Liver (tissue), 9 donors: ENCODE data around the gene TNFAIP8. TPM values are rescaled to one million over a fixed set of nuclear protein-coding genes. Genes with fewer than 3 reads are reported as not detected.

Experiments
- DNase-seq: peaks from one replicate; pipeline ENCODE4 v3.0.0-alpha.2; 2017; ENCODE audit warnings: low spot score
- H3K27ac ChIP-seq, 2 donors: one replicate each; pipeline ENCODE4 v1.7.0; 2013; ENCODE audit warnings: inconsistent platforms in 2 of 2, low read length in 2 of 2, control low read depth in 1 of 2, low read depth in 1 of 2, mild to moderate bottlenecking in 1 of 2
- H3K27me3 ChIP-seq, 4 donors: one replicate each; pipeline versions ENCODE4 v1.6.1 to v1.7.0; 2013; ENCODE audit warnings: low read length in 3 of 4, inconsistent platforms in 1 of 4, mild to moderate bottlenecking in 1 of 4, moderate library complexity in 1 of 4; ENCODE audit not compliant: control insufficient read depth in 4 of 4, insufficient read depth in 4 of 4
- H3K36me3 ChIP-seq, 4 donors: one replicate each; pipeline versions ENCODE4 v1.6.1 to v1.7.0; 2013; ENCODE audit warnings: low read length in 3 of 4, mild to moderate bottlenecking in 3 of 4, low read depth in 1 of 4, moderate library complexity in 1 of 4; ENCODE audit not compliant: control insufficient read depth in 4 of 4, insufficient read depth in 3 of 4
- H3K4me1 ChIP-seq, 4 donors: one replicate each; pipeline versions ENCODE4 v1.6.1 to v1.7.0; 2013; ENCODE audit warnings: low read length in 3 of 4, mild to moderate bottlenecking in 3 of 4, moderate library complexity in 1 of 4; ENCODE audit not compliant: control insufficient read depth in 4 of 4, insufficient read depth in 4 of 4
- H3K4me3 ChIP-seq, 3 donors: one replicate each; pipeline versions ENCODE4 v1.6.1 to v1.7.0; 2013; ENCODE audit warnings: low read length in 3 of 3, control low read depth in 1 of 3, low read depth in 1 of 3, mild to moderate bottlenecking in 1 of 3
- H3K9ac ChIP-seq, 2 donors: one replicate each; pipeline ENCODE4 v1.7.0; 2013; ENCODE audit warnings: low read length in 2 of 2, mild to moderate bottlenecking in 2 of 2, moderate library complexity in 2 of 2, control low read depth in 1 of 2, low read depth in 1 of 2
- H3K9me3 ChIP-seq, 4 donors: one replicate each; pipeline versions ENCODE4 v1.6.1 to v1.7.0; 2013; ENCODE audit warnings: low read length in 3 of 4; ENCODE audit not compliant: control insufficient read depth in 4 of 4
- CTCF ChIP-seq: fragments of 150-350 bp; IDR thresholded peaks from 2 replicates; pipeline ENCODE4 v1.5.1; 2017; ENCODE audit warnings: improper control_type of control experiment, low read depth, low read length; ENCODE audit not compliant: missing input control
- FOXA1 ChIP-seq: IDR thresholded peaks from 2 replicates; pipeline ENCODE4 v1.6.1; 2016; ENCODE audit warnings: antibody characterized with exemption
- FOXA2 ChIP-seq: IDR thresholded peaks from 2 replicates; pipeline ENCODE4 v1.6.1; 2016; ENCODE audit warnings: antibody characterized with exemption
- GABPA ChIP-seq, 2 donors: IDR thresholded peaks in 1 of 2; conservative IDR thresholded peaks in 1 of 2; 2 replicates each; pipeline ENCODE4 v1.6.1; 2016; ENCODE audit warnings: antibody characterized with exemption in 2 of 2, mild to moderate bottlenecking in 1 of 2, moderate library complexity in 1 of 2
- HNF4A ChIP-seq, 2 donors: conservative IDR thresholded peaks; 2 replicates each; pipeline ENCODE4 v1.6.1; 2016; ENCODE audit warnings: antibody characterized with exemption in 2 of 2, mild to moderate bottlenecking in 2 of 2
- HNF4G ChIP-seq: IDR thresholded peaks from 2 replicates; pipeline ENCODE4 v1.6.1; 2016; ENCODE audit warnings: antibody characterized with exemption
- JUND ChIP-seq, 2 donors: IDR thresholded peaks; 2 replicates each; pipeline ENCODE4 v1.6.1; 2016; ENCODE audit warnings: antibody characterized with exemption in 2 of 2
- MAX ChIP-seq: IDR thresholded peaks from 2 replicates; pipeline ENCODE4 v1.6.1; 2016; ENCODE audit warnings: antibody characterized with exemption
- NR2F2 ChIP-seq: IDR thresholded peaks from 2 replicates; pipeline ENCODE4 v1.6.1; 2016; ENCODE audit warnings: antibody characterized with exemption
- RAD21 ChIP-seq, 2 donors: IDR thresholded peaks; 2 replicates each; pipeline ENCODE4 v1.6.1; 2016; ENCODE audit warnings: antibody characterized with exemption in 2 of 2, mild to moderate bottlenecking in 2 of 2
- REST ChIP-seq: IDR thresholded peaks from 2 replicates; pipeline ENCODE4 v1.6.1; 2016; ENCODE audit warnings: antibody characterized with exemption, mild to moderate bottlenecking
- RXRA ChIP-seq, 2 donors: IDR thresholded peaks; 2 replicates each; pipeline ENCODE4 v1.6.1; 2017 to 2018; ENCODE audit warnings: antibody characterized with exemption in 2 of 2, mild to moderate bottlenecking in 1 of 2
- SP1 ChIP-seq: IDR thresholded peaks from 2 replicates; pipeline ENCODE4 v1.6.1; 2018; ENCODE audit warnings: antibody characterized with exemption, mild to moderate bottlenecking
- TAF1 ChIP-seq: conservative IDR thresholded peaks from 2 replicates; pipeline ENCODE4 v1.6.1; 2016; ENCODE audit warnings: antibody characterized with exemption, mild to moderate bottlenecking
- YY1 ChIP-seq: IDR thresholded peaks from 2 replicates; pipeline ENCODE4 v1.6.1; 2016; ENCODE audit warnings: antibody characterized with exemption, mild to moderate bottlenecking
- WGBS: extraction: QIAGEN DNeasy Blood & Tissue Kit; methylation state at CpG from one replicate; pipeline ENCODE4 v1.1.7; 2013; 5-methylcytosine and 5-hydroxymethylcytosine counted together
- polyA plus RNA-seq, 2 donors: library from polyadenylated mRNA; stranded (reverse) in 1 of 2; unstranded in 1 of 2; fragments of 200-250 nt in 1 of 2; fragments of >200 nt in 1 of 2; fragmentation: Nextera tagmentation in 1 of 2; extraction: Ambion mirVana in 1 of 2; gene quantifications; one replicate each; pipeline versions ENCODE4 v1.2.1 to v1.2.3, GENCODE V29; 2013 to 2015
- total RNA-seq, 2 donors: library from RNA; depleted of rRNA; stranded (reverse); fragments of >200 nt; gene quantifications; one replicate each; pipeline ENCODE4 v1.2.3, GENCODE V29; 2014
- TF ChIP-seq, protein P1 (sequence below): IDR thresholded peaks from 2 replicates; pipeline ENCODE4 v1.6.1; 2016; ENCODE audit warnings: antibody characterized with exemption
- donor health status: healthy.
- donor health status: healthy.
- donor health status: healthy.
- donor health status: healthy.
- donor health status: healthy.

TNFAIP8 gene
- total and polyA plus RNA-seq, 4 donors: 2.6 to 28.6 (median 4.4) TPM

DNA sequence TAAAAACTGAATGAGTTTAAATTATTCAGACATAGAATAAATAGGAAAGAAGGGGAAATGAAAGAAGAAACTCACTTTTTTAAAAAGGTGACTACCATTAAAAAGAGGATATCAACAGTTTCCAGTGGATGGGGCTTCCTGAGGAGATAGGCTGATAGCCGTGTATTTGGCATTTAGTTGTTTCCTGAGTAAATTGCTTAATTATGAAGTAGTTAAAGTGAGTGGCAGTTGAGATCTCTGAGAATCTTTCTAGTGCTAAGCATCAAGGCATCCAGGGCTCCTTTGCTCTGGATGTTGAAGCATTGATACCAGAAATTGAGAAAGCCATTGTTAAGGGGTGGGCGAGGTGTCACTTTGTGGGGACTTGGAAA is 2.7 kb downstream of the TNFAIP8 start:
- Histone ChIP-seq H3K27ac (no peak overlapping the region), H3K27me3 (no peaks in the 10 kb centered on the region), H3K4me3 (no peak overlapping the region), H3K4me1 (peaks cover 0 to 5% (median 1%) of the 10 kb centered on the region in 4 donors), H3K9me3 (no peaks in the 10 kb centered on the region), H3K36me3 (no peaks in the 10 kb centered on the region), H3K9ac (no peak overlapping the region)
- WGBS: 89% methylated on average over 2 of the region's 2 CpGs
- no peak for DNase-seq
- TF ChIP-seq FOXA1 (no peak), CTCF (no peak), HNF4A (conservative IDR thresholded peaks at IDR 0.05) (no peak), RXRA (IDR thresholded peaks at IDR 0.05) (no peak), TAF1 (no peak), GABPA (IDR thresholded peaks at IDR 0.05 in 1 of 2, conservative IDR thresholded peaks at IDR 0.05 in 1 of 2) (no peak), SP1 (no peak), NR2F2 (no peak), REST (no peak), HNF4G (no peak), YY1 (no peak)
- TF ChIP-seq, protein P1, sequence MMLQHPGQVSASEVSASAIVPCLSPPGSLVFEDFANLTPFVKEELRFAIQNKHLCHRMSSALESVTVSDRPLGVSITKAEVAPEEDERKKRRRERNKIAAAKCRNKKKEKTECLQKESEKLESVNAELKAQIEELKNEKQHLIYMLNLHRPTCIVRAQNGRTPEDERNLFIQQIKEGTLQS: no peak

DNA sequence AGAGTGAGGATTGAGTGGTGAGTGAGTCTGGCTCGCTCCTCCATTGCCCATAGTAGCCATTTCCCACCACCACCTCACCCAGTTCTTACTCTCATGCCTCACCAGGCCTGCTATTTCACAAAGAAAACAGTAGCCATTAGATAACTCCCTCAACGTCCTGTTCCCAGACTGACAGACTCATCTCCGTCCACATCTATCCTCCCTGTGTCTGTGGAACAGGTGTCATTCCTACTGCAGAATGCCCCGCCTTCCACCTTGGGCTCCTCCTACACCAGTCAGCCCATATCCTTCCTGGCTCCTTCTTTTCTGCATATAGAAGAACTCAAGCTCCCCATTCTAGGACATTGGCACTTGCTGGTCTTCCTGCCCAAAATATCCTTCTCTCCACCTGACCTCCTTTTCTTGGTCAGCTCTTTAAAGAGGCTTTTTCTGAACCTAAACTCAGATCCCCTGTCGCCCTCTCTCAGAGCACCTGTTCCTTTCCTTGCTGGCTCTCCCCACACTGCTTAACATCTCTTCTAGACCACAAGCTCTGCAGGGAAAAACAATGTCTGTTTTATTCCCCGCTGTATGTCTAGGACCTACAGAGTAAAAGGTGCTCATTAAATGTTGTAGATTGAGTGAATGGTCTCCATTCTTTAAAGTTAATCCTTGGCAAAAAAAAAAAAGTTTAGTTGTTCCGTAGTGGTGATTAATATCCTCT is 3.2 kb downstream of the TNFAIP8 start:
- Histone ChIP-seq H3K4me1 (peaks cover 0 to 5% (median 1%) of the 10 kb centered on the region in 4 donors), H3K9me3 (no peaks in the 10 kb centered on the region), H3K27ac (no peak overlapping the region), H3K4me3 (no peak overlapping the region), H3K27me3 (no peaks in the 10 kb centered on the region), H3K9ac (no peak overlapping the region), H3K36me3 (no peaks in the 10 kb centered on the region)
- 84% methylated on average over 7 of the region's 7 CpGs for WGBS
- no peak for DNase-seq
- TF ChIP-seq HNF4A (conservative IDR thresholded peaks at IDR 0.05) (no peak), JUND (IDR thresholded peaks at IDR 0.05) (no peak), FOXA1 (no peak), HNF4G (no peak), RAD21 (IDR thresholded peaks at IDR 0.05) (no peak), REST (no peak), SP1 (no peak), GABPA (IDR thresholded peaks at IDR 0.05 in 1 of 2, conservative IDR thresholded peaks at IDR 0.05 in 1 of 2) (no peak), MAX (no peak), YY1 (no peak), FOXA2 (no peak)
- TF ChIP-seq, protein P1: no peak
